HL-60 (cell line): ENCODE data around the gene KIF2A.
A peak's percentile ranks its signal among the peaks of the same experiment; 100 is the strongest.

Source experiments
- CTCF ChIP-seq: IDR thresholded peaks from one replicate; pipeline ENCODE4 v1.5.1; 2011; ENCODE audit warnings: low read length, control low read depth, inconsistent platforms; ENCODE audit not compliant: insufficient read depth
- GABPA ChIP-seq: IDR thresholded peaks from 2 replicates; pipeline ENCODE4 v1.6.1; 2012; ENCODE audit warnings: low read depth
- POLR2AphosphoS5 ChIP-seq: IDR thresholded peaks from 2 replicates; pipeline ENCODE4 v1.6.1; 2012; ENCODE audit warnings: low read depth
- SPI1 ChIP-seq: IDR thresholded peaks from 2 replicates; pipeline ENCODE4 v1.6.1; 2012; ENCODE audit warnings: low read depth, mild to moderate bottlenecking, borderline replicate concordance

- TF ChIP-seq CTCF (peak; percentile 1), POLR2AphosphoS5 (no peak), SPI1 (no peak), GABPA (no peak)
These were observed 48.2 kb downstream of the KIF2A start for GRCh38 chr5:62354028-62354874.
